ENCODE data around the gene FHOD1. TPM values are rescaled to one million over a fixed set of nuclear protein-coding genes. Genes with fewer than 3 reads are reported as not detected.

The FHOD1 gene
- total and polyA plus RNA-seq, 12 donors, result 11.6 to 71.1 (median 19.1) TPM

DNA sequence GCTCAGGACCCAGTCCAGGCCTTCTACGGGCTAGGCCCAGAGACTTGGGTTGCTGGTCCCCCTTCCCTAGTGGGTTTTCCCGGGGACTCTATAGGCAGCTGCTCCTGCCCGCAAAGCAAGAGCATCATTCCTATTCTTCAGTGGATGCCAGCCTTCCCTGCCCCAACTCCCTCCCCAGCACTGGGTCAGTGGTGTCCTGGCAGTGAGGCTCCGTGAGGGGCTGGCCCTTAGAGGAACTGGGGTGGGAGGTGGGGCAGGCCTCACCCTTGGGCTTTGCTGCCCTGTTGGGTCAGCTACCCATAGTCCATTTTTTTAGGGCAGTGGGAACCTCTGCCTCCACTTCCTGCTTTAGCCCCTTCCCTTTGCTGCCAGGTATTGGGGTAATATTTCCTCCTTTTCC, 24.2 kb upstream of the FHOD1 start:
- no peaks in the 10 kb centered on the region for H3K9me3 ChIP-seq
- peaks cover 0 to 8% (median 0%) of the 10 kb centered on the region in 9 donors for H3K36me3 ChIP-seq
- H3K27me3 ChIP-seq, result no peaks in the 10 kb centered on the region
- H3K4me1 ChIP-seq, result peaks cover 0 to 10% (median 0%) of the 10 kb centered on the region in 9 donors
- intact Hi-C loops (cut with DNase I), result loop anchor here in 3 of 10 donors (10.0 kb wide), 3 partner anchors 83 to 143 kb away; partner anchors contain the start of genes TPPP3 (in 1 of the 3) and ZDHHC1 (in 1 of the 3)
- DNase-seq (no peak), ATAC-seq (no peak)
- TF ChIP-seq, protein P1, sequence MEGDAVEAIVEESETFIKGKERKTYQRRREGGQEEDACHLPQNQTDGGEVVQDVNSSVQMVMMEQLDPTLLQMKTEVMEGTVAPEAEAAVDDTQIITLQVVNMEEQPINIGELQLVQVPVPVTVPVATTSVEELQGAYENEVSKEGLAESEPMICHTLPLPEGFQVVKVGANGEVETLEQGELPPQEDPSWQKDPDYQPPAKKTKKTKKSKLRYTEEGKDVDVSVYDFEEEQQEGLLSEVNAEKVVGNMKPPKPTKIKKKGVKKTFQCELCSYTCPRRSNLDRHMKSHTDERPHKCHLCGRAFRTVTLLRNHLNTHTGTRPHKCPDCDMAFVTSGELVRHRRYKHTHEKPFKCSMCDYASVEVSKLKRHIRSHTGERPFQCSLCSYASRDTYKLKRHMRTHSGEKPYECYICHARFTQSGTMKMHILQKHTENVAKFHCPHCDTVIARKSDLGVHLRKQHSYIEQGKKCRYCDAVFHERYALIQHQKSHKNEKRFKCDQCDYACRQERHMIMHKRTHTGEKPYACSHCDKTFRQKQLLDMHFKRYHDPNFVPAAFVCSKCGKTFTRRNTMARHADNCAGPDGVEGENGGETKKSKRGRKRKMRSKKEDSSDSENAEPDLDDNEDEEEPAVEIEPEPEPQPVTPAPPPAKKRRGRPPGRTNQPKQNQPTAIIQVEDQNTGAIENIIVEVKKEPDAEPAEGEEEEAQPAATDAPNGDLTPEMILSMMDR (IDR thresholded peaks at IDR 0.05), result no peak
- no peak overlapping the region for H3K4me3 ChIP-seq
- no peak overlapping the region for H3K27ac ChIP-seq
- WGBS, 2 donors, result 94 to 95% methylated on average over 4 of the region's 4 CpGs

DNA sequence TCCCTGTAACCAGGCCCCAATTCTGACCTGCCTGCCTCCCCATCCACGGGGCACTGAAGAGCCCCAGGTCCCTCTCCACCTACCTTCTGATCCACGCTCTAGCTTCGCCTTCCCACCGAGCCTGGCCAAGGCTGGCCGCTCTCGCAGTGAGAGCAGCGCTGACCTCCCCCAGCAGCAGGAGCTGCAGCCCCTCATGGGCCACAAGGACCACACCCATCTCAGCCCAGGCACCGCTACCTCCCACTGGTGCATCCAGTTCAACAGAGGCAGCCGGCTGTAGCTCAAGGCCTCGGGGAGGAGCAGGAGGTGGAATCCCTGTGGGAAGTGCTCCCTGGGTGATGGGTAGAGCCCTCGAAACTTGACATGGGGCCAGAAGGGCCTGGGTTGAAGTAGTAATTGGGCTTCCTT, 23.7 kb upstream of the FHOD1 start:
- peak in 1 of 8 donors; percentile 19 for ATAC-seq
- WGBS, 2 donors, result 90 to 93% methylated on average over 11 of the region's 11 CpGs
- TF ChIP-seq, protein P1 (IDR thresholded peaks at IDR 0.05), result no peak
- Histone ChIP-seq H3K9me3 (no peaks in the 10 kb centered on the region), H3K27ac (no peak overlapping the region), H3K36me3 (peaks cover 0 to 6% (median 0%) of the 10 kb centered on the region in 9 donors), H3K4me1 (peaks cover 0 to 10% (median 0%) of the 10 kb centered on the region in 9 donors), H3K27me3 (no peaks in the 10 kb centered on the region), H3K4me3 (no peak overlapping the region)
- DNase-seq, result no peak
- intact Hi-C loops (cut with DNase I), result loop anchor here in 3 of 10 donors (10.0 kb wide), 3 partner anchors 84 to 144 kb away; partner anchors contain the start of genes TPPP3 (in 1 of the 3) and ZDHHC1 (in 1 of the 3)

DNA sequence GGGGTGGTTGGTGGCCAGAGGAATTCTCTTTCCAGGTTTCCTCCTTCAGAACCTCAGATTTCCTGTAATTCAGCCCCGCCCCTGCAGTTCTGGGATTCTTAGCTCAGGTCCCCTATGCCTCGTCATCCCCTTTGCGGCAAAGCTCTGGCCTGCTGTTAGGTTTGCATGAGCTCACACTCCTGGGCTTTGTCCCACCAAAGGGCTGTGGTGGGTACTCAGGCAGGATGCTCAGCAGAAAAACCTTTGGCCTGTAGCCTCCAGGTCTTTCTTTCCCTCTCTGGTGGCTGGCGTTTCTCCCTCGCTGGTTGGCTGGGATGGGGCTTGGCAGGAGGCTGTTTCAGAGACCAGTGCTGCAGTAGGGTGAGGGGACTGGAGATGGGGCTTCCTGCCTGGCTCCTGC, 22.5 kb upstream of the FHOD1 start:
- 56 to 70% methylated on average over 5 of the region's 5 CpGs for WGBS, 2 donors
- Histone ChIP-seq H3K27me3 (peaks cover 0 to 5% (median 0%) of the 10 kb centered on the region in 7 donors), H3K27ac (no peak overlapping the region), H3K36me3 (no peaks in the 10 kb centered on the region), H3K9me3 (no peaks in the 10 kb centered on the region), H3K4me3 (no peak overlapping the region), H3K4me1 (peaks cover 0 to 10% (median 0%) of the 10 kb centered on the region in 9 donors)
- TF ChIP-seq, protein P1 (IDR thresholded peaks at IDR 0.05), result no peak
- DNase-seq (no peak), ATAC-seq (no peak)
- intact Hi-C loops (cut with DNase I), result loop anchor here in 5 of 10 donors (10.0 kb wide), 4 partner anchors 85 to 145 kb away; partner anchors contain the start of genes TPPP3 (in 2 of the 5) and ZDHHC1 (in 1 of the 5)

DNA sequence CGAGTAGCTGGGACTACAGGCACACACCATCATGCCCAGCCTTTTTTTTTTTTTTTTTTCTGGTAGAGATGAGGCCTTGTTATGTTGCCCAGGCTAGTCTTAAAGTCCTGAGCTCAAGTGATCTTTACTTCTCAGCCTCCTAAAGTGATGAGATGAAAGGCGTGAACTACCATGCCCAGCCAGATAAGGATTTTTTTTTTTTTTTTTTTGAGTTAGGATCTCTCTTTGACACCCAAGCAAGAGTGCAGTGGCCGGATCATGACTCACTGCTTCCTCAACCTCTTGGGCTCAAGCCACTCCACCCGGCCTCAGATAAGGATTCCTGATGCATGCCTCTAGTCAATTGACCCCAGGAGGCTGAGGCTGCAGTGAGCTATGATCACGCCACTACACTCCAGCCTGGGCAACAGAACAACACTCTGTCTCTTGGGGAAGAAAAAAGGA, 20.9 kb upstream of the FHOD1 start:
- DNase-seq (peak in 1 of 2 donors; percentile 55), ATAC-seq (peak; percentile 42 to 90 (median 66))
- no peak overlapping the region for H3K4me3 ChIP-seq
- intact Hi-C loops (cut with DNase I), result loop anchor here in 2 of 10 donors (10.0 kb wide), 2 partner anchors 127 to 137 kb away; partner anchors contain the start of gene TPPP3 (in 1 of the 2)
- H3K27ac ChIP-seq, result no peak overlapping the region
- H3K36me3 ChIP-seq, result no peaks in the 10 kb centered on the region
- H3K27me3 ChIP-seq, result peaks cover 0 to 5% (median 0%) of the 10 kb centered on the region in 7 donors
- TF ChIP-seq, protein P1 (IDR thresholded peaks at IDR 0.05), result no peak
- whole genome bisulfite sequencing, 2 donors, result 38 to 52% methylated on average over 5 of the region's 5 CpGs
- no peaks in the 10 kb centered on the region for H3K9me3 ChIP-seq
- peaks cover 0 to 10% (median 0%) of the 10 kb centered on the region in 9 donors for H3K4me1 ChIP-seq
